Measurements from ENCODE around the gene GABRR2.

DNA sequence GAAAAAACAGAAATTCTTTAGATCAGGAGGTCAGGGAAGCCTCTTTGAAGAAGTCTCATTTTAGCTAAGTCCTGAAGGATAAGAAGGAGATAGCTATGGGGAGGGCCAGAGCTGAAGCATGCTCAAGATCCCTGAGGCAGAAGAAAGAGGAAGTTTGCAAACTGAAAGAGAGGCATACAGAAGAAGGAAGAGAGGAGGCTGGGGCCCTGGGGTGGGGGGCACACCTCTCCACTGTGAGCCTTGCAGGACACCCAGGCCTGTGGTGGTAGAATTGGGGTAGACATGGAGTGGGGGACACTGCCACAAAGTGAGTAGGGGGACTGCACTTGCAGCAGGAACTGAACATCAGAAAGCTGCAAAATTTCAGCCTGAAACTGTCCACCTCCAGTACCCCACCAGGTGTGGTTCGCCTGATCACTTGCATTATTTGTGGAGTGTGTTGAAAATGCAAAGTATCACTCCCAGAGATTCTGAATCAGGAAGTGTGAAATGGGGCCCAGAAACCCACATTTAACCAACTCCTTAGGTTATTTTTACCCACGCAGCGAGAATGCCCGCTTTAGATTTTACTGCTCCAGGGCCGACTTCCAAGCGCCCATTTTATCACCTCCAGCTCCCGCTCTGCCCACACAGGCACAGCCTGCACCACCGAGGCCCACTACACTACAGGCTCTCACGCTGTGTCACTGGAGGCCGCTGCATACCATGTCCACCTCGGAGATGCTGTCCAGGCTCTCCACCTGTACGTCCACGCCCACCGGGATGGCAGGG, 44.0 kb downstream of the GABRR2 start:
- TF ChIP-seq, protein P1, sequence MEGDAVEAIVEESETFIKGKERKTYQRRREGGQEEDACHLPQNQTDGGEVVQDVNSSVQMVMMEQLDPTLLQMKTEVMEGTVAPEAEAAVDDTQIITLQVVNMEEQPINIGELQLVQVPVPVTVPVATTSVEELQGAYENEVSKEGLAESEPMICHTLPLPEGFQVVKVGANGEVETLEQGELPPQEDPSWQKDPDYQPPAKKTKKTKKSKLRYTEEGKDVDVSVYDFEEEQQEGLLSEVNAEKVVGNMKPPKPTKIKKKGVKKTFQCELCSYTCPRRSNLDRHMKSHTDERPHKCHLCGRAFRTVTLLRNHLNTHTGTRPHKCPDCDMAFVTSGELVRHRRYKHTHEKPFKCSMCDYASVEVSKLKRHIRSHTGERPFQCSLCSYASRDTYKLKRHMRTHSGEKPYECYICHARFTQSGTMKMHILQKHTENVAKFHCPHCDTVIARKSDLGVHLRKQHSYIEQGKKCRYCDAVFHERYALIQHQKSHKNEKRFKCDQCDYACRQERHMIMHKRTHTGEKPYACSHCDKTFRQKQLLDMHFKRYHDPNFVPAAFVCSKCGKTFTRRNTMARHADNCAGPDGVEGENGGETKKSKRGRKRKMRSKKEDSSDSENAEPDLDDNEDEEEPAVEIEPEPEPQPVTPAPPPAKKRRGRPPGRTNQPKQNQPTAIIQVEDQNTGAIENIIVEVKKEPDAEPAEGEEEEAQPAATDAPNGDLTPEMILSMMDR (IDR thresholded peaks at IDR 0.05), result no peak
- no peak for TF ChIP-seq POLR2A (IDR thresholded peaks at IDR 0.05)
